ENCODE results near the gene BANP.

The BANP gene

GRCh38 chr16:88064889-88065746 lies 113.9 kb downstream of the BANP start:
- Histone ChIP-seq H3K27ac (ENCODE audit: low read depth, low read length) (no peak overlapping the region), H3K9me3 (ENCODE audit: control insufficient read depth in 1 of 2, low read length in 2 of 2) (no peaks in the 10 kb centered on the region), H3K4me3 (ENCODE audit: low read depth in 1 of 2, low read length in 2 of 2) (no peak overlapping the region), H3K4me1 (ENCODE audit: control insufficient read depth in 1 of 2, insufficient read depth in 2 of 2, low read length in 2 of 2) (no peaks in the 10 kb centered on the region), H3K27me3 (ENCODE audit: control insufficient read depth in 1 of 2, insufficient read depth in 2 of 2, low read length in 2 of 2) (no peaks in the 10 kb centered on the region), H3K36me3 (ENCODE audit: control insufficient read depth in 1 of 2, insufficient read depth in 2 of 2, low read length in 2 of 2) (peaks cover 11 to 37% of the 10 kb centered on the region in 2 donors), H3K9ac (ENCODE audit: low read depth in 1 of 2, low read length in 2 of 2) (no peak overlapping the region)

- H3K36me3 ChIP-seq (ENCODE audit: control insufficient read depth in 1 of 2, insufficient read depth in 2 of 2, low read length in 2 of 2), result peaks cover 12 to 36% of the 10 kb centered on the region in 2 donors
- no peak overlapping the region for H3K27ac ChIP-seq (ENCODE audit: low read depth, low read length)
- H3K4me3 ChIP-seq (ENCODE audit: low read depth in 1 of 2, low read length in 2 of 2), result no peak overlapping the region
- no peak overlapping the region for H3K9ac ChIP-seq (ENCODE audit: low read depth in 1 of 2, low read length in 2 of 2)
- H3K27me3 ChIP-seq (ENCODE audit: control insufficient read depth in 1 of 2, insufficient read depth in 2 of 2, low read length in 2 of 2), result no peaks in the 10 kb centered on the region
- no peaks in the 10 kb centered on the region for H3K9me3 ChIP-seq (ENCODE audit: control insufficient read depth in 1 of 2, low read length in 2 of 2)
- H3K4me1 ChIP-seq (ENCODE audit: control insufficient read depth in 1 of 2, insufficient read depth in 2 of 2, low read length in 2 of 2), result no peaks in the 10 kb centered on the region
Measured at GRCh38 chr16:88065747-88066142, 114.5 kb downstream of the BANP start.

- no peaks in the 10 kb centered on the region for H3K9me3 ChIP-seq (ENCODE audit: control insufficient read depth in 1 of 2, low read length in 2 of 2)
- no peak overlapping the region for H3K9ac ChIP-seq (ENCODE audit: low read depth in 1 of 2, low read length in 2 of 2)
- H3K27me3 ChIP-seq (ENCODE audit: control insufficient read depth in 1 of 2, insufficient read depth in 2 of 2, low read length in 2 of 2), result no peaks in the 10 kb centered on the region
- H3K4me1 ChIP-seq (ENCODE audit: control insufficient read depth in 1 of 2, insufficient read depth in 2 of 2, low read length in 2 of 2), result no peaks in the 10 kb centered on the region
- H3K36me3 ChIP-seq (ENCODE audit: control insufficient read depth in 1 of 2, insufficient read depth in 2 of 2, low read length in 2 of 2), result peaks cover 12 to 32% of the 10 kb centered on the region in 2 donors
- no peak overlapping the region for H3K4me3 ChIP-seq (ENCODE audit: low read depth in 1 of 2, low read length in 2 of 2)
- no peak overlapping the region for H3K27ac ChIP-seq (ENCODE audit: low read depth, low read length)
Measured at GRCh38 chr16:88066234-88066633, 115.0 kb downstream of the BANP start.

GRCh38 chr16:88066680-88067529 lies 115.7 kb downstream of the BANP start:
- Histone ChIP-seq H3K9ac (ENCODE audit: low read depth in 1 of 2, low read length in 2 of 2) (no peak overlapping the region), H3K27ac (ENCODE audit: low read depth, low read length) (no peak overlapping the region), H3K27me3 (ENCODE audit: control insufficient read depth in 1 of 2, insufficient read depth in 2 of 2, low read length in 2 of 2) (no peaks in the 10 kb centered on the region), H3K4me3 (ENCODE audit: low read depth in 1 of 2, low read length in 2 of 2) (no peak overlapping the region), H3K36me3 (ENCODE audit: control insufficient read depth in 1 of 2, insufficient read depth in 2 of 2, low read length in 2 of 2) (peaks cover 12 to 36% of the 10 kb centered on the region in 2 donors), H3K4me1 (ENCODE audit: control insufficient read depth in 1 of 2, insufficient read depth in 2 of 2, low read length in 2 of 2) (no peaks in the 10 kb centered on the region), H3K9me3 (ENCODE audit: control insufficient read depth in 1 of 2, low read length in 2 of 2) (no peaks in the 10 kb centered on the region)

GRCh38 chr16:88067530-88068411 lies 116.5 kb downstream of the BANP start:
- H3K9ac ChIP-seq (ENCODE audit: low read depth in 1 of 2, low read length in 2 of 2), result no peak overlapping the region
- no peaks in the 10 kb centered on the region for H3K9me3 ChIP-seq (ENCODE audit: control insufficient read depth in 1 of 2, low read length in 2 of 2)
- no peak overlapping the region for H3K27ac ChIP-seq (ENCODE audit: low read depth, low read length)
- peaks cover 12 to 44% of the 10 kb centered on the region in 2 donors for H3K36me3 ChIP-seq (ENCODE audit: control insufficient read depth in 1 of 2, insufficient read depth in 2 of 2, low read length in 2 of 2)
- H3K4me3 ChIP-seq (ENCODE audit: low read depth in 1 of 2, low read length in 2 of 2), result no peak overlapping the region
- H3K4me1 ChIP-seq (ENCODE audit: control insufficient read depth in 1 of 2, insufficient read depth in 2 of 2, low read length in 2 of 2), result no peaks in the 10 kb centered on the region
- no peaks in the 10 kb centered on the region for H3K27me3 ChIP-seq (ENCODE audit: control insufficient read depth in 1 of 2, insufficient read depth in 2 of 2, low read length in 2 of 2)

GRCh38 chr16:88068476-88069396 lies 117.5 kb downstream of the BANP start:
- Histone ChIP-seq H3K4me3 (ENCODE audit: low read depth in 1 of 2, low read length in 2 of 2) (no peak overlapping the region), H3K4me1 (ENCODE audit: control insufficient read depth in 1 of 2, insufficient read depth in 2 of 2, low read length in 2 of 2) (no peaks in the 10 kb centered on the region), H3K27me3 (ENCODE audit: control insufficient read depth in 1 of 2, insufficient read depth in 2 of 2, low read length in 2 of 2) (no peaks in the 10 kb centered on the region), H3K9ac (ENCODE audit: low read depth in 1 of 2, low read length in 2 of 2) (no peak overlapping the region), H3K9me3 (ENCODE audit: control insufficient read depth in 1 of 2, low read length in 2 of 2) (no peaks in the 10 kb centered on the region), H3K27ac (ENCODE audit: low read depth, low read length) (no peak overlapping the region), H3K36me3 (ENCODE audit: control insufficient read depth in 1 of 2, insufficient read depth in 2 of 2, low read length in 2 of 2) (peaks cover 12 to 39% of the 10 kb centered on the region in 2 donors)

- Histone ChIP-seq H3K27ac (ENCODE audit: low read depth, low read length) (no peak overlapping the region), H3K27me3 (ENCODE audit: control insufficient read depth in 1 of 2, insufficient read depth in 2 of 2, low read length in 2 of 2) (no peaks in the 10 kb centered on the region), H3K4me1 (ENCODE audit: control insufficient read depth in 1 of 2, insufficient read depth in 2 of 2, low read length in 2 of 2) (no peaks in the 10 kb centered on the region), H3K36me3 (ENCODE audit: control insufficient read depth in 1 of 2, insufficient read depth in 2 of 2, low read length in 2 of 2) (peaks cover 12 to 40% of the 10 kb centered on the region in 2 donors), H3K9ac (ENCODE audit: low read depth in 1 of 2, low read length in 2 of 2) (no peak overlapping the region), H3K9me3 (ENCODE audit: control insufficient read depth in 1 of 2, low read length in 2 of 2) (no peaks in the 10 kb centered on the region), H3K4me3 (ENCODE audit: low read depth in 1 of 2, low read length in 2 of 2) (no peak overlapping the region)
Measured at GRCh38 chr16:88069397-88070168, 118.3 kb downstream of the BANP start.

- H3K27ac ChIP-seq (ENCODE audit: low read depth, low read length), result no peak overlapping the region
- no peak overlapping the region for H3K4me3 ChIP-seq (ENCODE audit: low read depth in 1 of 2, low read length in 2 of 2)
- H3K36me3 ChIP-seq (ENCODE audit: control insufficient read depth in 1 of 2, insufficient read depth in 2 of 2, low read length in 2 of 2), result peaks cover 9 to 37% of the 10 kb centered on the region in 2 donors
- H3K4me1 ChIP-seq (ENCODE audit: control insufficient read depth in 1 of 2, insufficient read depth in 2 of 2, low read length in 2 of 2), result no peaks in the 10 kb centered on the region
- H3K27me3 ChIP-seq (ENCODE audit: control insufficient read depth in 1 of 2, insufficient read depth in 2 of 2, low read length in 2 of 2), result no peaks in the 10 kb centered on the region
- no peaks in the 10 kb centered on the region for H3K9me3 ChIP-seq (ENCODE audit: control insufficient read depth in 1 of 2, low read length in 2 of 2)
- no peak overlapping the region for H3K9ac ChIP-seq (ENCODE audit: low read depth in 1 of 2, low read length in 2 of 2)
Measured at GRCh38 chr16:88070341-88070740, 119.1 kb downstream of the BANP start.
